K562 (cell line): ENCODE measurements around the gene NUP98. TPM values are rescaled to one million over a fixed set of nuclear protein-coding genes. Genes with fewer than 3 reads are reported as not detected.

Source experiments
- ATAC-seq: fragments of 200-7000 bp; cut with Tn5 transposase; 3 replicates; pipeline ENCODE4 v1.9.1; 2020; ENCODE audit warnings: moderate library complexity
- BruUV-seq: library from RNA; stranded (reverse); fragments of 400-500 nt; replicated peaks from 2 replicates; lab custom pipeline; 2021; lab: Mats Ljungman, UMichigan
- CTCF ChIA-PET: fragments of 300-600 bp; formaldehyde crosslinking; extraction: SDS; loops from one replicate; lab custom pipeline; 2021; ENCODE audit warnings: low intra/inter-chr PET ratio; lab: Yijun Ruan, JAX
- POLR2A ChIA-PET: fragments of 300-600, 350-650 bp; sonication (Branson Sonifier 250); formaldehyde crosslinking; extraction: SDS; loops from one replicate; lab custom pipeline; 2021; ENCODE audit warnings: antibody characterized with exemption, inconsistent platforms; lab: Yijun Ruan, JAX
- DNase-seq, 4 experiments: peaks; one replicate each; pipeline versions ENCODE4 v3.0.0 to v3.0.0-alpha.2; 2011 to 2018; ENCODE audit warnings: low spot score in 3 of 4, mixed read lengths in 3 of 4; ENCODE audit errors: extremely low read depth in 1 of 4
- FAIRE-seq: peaks from 2 replicates; lab custom pipeline; 2011; peaks lifted over from hg19 to GRCh38; lab: Jason Lieb, UNC
- H2AFZ ChIP-seq: 2 replicates; pipeline ENCODE4 v1.6.0; 2011; ENCODE audit warnings: low read depth, low read length, control low read depth, inconsistent platforms
- H3K27ac ChIP-seq: fragments of 200-600 bp; 3 replicates; pipeline ENCODE4 v1.8.0; 2011; ENCODE audit warnings: low read depth, mild to moderate bottlenecking, control low read depth, inconsistent platforms, low read length, moderate library complexity, mixed read lengths; ENCODE audit errors: extremely low read depth
- H3K27me3 ChIP-seq, 2 experiments: fragments of 300-600 bp in 1 of 2; 2 replicates in 1 of 2; 3 replicates in 1 of 2; pipeline versions ENCODE4 v1.6.0 to v1.8.0; 2011; ENCODE audit warnings: inconsistent platforms in 2 of 2, low read length in 2 of 2, mild to moderate bottlenecking in 1 of 2, mixed read lengths in 1 of 2, moderate library complexity in 1 of 2; ENCODE audit not compliant: control insufficient read depth in 2 of 2, insufficient read depth in 2 of 2
- H3K36me3 ChIP-seq: fragments of 300-600 bp; 3 replicates; pipeline ENCODE4 v1.8.0; 2011; ENCODE audit warnings: mild to moderate bottlenecking, low read length, inconsistent platforms; ENCODE audit not compliant: control insufficient read depth, insufficient read depth
- H3K4me1 ChIP-seq, 2 experiments: fragments of 200-600 bp in 1 of 2; replicated peaks in 1 of 2; 2 replicates in 1 of 2; 3 replicates in 1 of 2; pipeline versions ENCODE4 v1.5.1 to v1.8.0; 2011; ENCODE audit warnings: inconsistent platforms in 2 of 2, low read length in 2 of 2, mild to moderate bottlenecking in 1 of 2, mixed read lengths in 1 of 2, moderate library complexity in 1 of 2; ENCODE audit not compliant: control insufficient read depth in 2 of 2, insufficient read depth in 2 of 2
- H3K4me2 ChIP-seq: 2 replicates; pipeline ENCODE4 v1.6.1; 2011; ENCODE audit warnings: low read length, control low read depth, inconsistent platforms, mixed read lengths; ENCODE audit not compliant: insufficient read depth
- H3K4me3 ChIP-seq: fragments of 200-600 bp; sonication (generic), shearing (Covaris generic); 2 replicates; pipeline ENCODE4 v1.5.1; 2016; ENCODE audit warnings: control low read depth, inconsistent platforms
- H3K79me2 ChIP-seq: fragments of 200-600 bp; 3 replicates; pipeline ENCODE4 v1.8.0; 2011; ENCODE audit warnings: low read length, inconsistent platforms; ENCODE audit not compliant: control insufficient read depth, insufficient read depth
- H3K9ac ChIP-seq, 2 experiments: 2 replicates each; pipeline versions ENCODE4 v1.6.0 to v1.6.1; 2011; ENCODE audit warnings: low read depth in 2 of 2, low read length in 2 of 2, control low read depth in 1 of 2, inconsistent platforms in 1 of 2, mild to moderate bottlenecking in 1 of 2, mixed read lengths in 1 of 2; ENCODE audit not compliant: insufficient read depth in 1 of 2
- H3K9me1 ChIP-seq: one replicate; pipeline ENCODE4 v1.6.0; 2011; ENCODE audit warnings: inconsistent platforms, mild to moderate bottlenecking, low read length, moderate library complexity; ENCODE audit not compliant: control insufficient read depth, insufficient read depth
- H3K9me3 ChIP-seq: replicated peaks from 2 replicates; pipeline ENCODE4 v1.5.1; 2011; ENCODE audit warnings: low read depth, low read length, inconsistent platforms; ENCODE audit not compliant: control insufficient read depth, insufficient read depth
- H4K20me1 ChIP-seq: replicated peaks from 2 replicates; pipeline ENCODE4 v1.6.1; 2011; ENCODE audit warnings: low read length, inconsistent platforms, mixed read lengths; ENCODE audit not compliant: control insufficient read depth, insufficient read depth
- HDAC8 ChIP-seq: fragments of 450-650 bp; IDR thresholded peaks from 2 replicates; pipeline ENCODE4 v1.6.1; 2016; ENCODE audit warnings: mild to moderate bottlenecking, missing genetic modification characterization, moderate library complexity, missing compliant biosample characterization
- IFI16 ChIP-seq: fragments of 250-450 bp; sonication (Bioruptor Pico); IDR thresholded peaks from 2 replicates; pipeline ENCODE4 v2.1.2; 2022; ENCODE audit warnings: mild to moderate bottlenecking, inconsistent platforms
- NFE2L1 ChIP-seq: fragments of 450-650 bp; IDR thresholded peaks from 2 replicates; pipeline ENCODE4 v1.6.1; 2016; ENCODE audit warnings: missing genetic modification characterization, low read depth, mild to moderate bottlenecking, missing compliant biosample characterization, moderate library complexity, borderline replicate concordance
- POLR2A ChIP-seq: fragments of 450-650 bp; conservative IDR thresholded peaks from 2 replicates; pipeline ENCODE4 v1.6.1; 2016
- POLR2G ChIP-seq: fragments of 200-400 bp; formaldehyde crosslinking; IDR thresholded peaks from 2 replicates; pipeline ENCODE4 v1.6.1; 2017; ENCODE audit warnings: low read depth, mild to moderate bottlenecking, antibody characterized with exemption, low read length, moderate library complexity
- RBFOX2 ChIP-seq: fragments of 200-400 bp; formaldehyde crosslinking; IDR thresholded peaks from 2 replicates; pipeline ENCODE4 v1.6.1; 2017; ENCODE audit warnings: low read depth, mild to moderate bottlenecking, low read length, moderate library complexity
- RBM22 ChIP-seq: fragments of 200-400 bp; formaldehyde crosslinking; IDR thresholded peaks from 2 replicates; pipeline ENCODE4 v1.6.1; 2018; ENCODE audit warnings: low read length, low read depth; ENCODE audit not compliant: poor library complexity, severe bottlenecking
- SLC30A9 ChIP-seq: fragments of 250-450 bp; sonication (Bioruptor Pico); IDR thresholded peaks from 2 replicates; pipeline ENCODE4 v1.8.0; 2022; ENCODE audit warnings: mild to moderate bottlenecking, moderate library complexity
- U2AF1 ChIP-seq: fragments of 200-400 bp; formaldehyde crosslinking; optimal IDR thresholded peaks from 2 replicates; pipeline ENCODE3; 2017; ENCODE audit warnings: mild to moderate bottlenecking, low read depth, low read length, moderate library complexity
- ZNF263 ChIP-seq: sonication (generic); formaldehyde crosslinking; IDR thresholded peaks from 2 replicates; pipeline ENCODE4 v1.8.0; 2022; ENCODE audit warnings: mild to moderate bottlenecking, missing genetic modification reagents, borderline replicate concordance
- ZNF592 ChIP-seq: fragments of 450-650 bp; IDR thresholded peaks from 2 replicates; pipeline ENCODE4 v1.6.1; 2017; ENCODE audit warnings: antibody characterized with exemption, mild to moderate bottlenecking
- WGBS: fragments of 100-300 bp; shearing (Covaris generic); methylation state at CpG from one replicate; pipeline ENCODE4 v1.1.6; 2016; ENCODE audit warnings: low coverage, mixed read lengths; ENCODE audit not compliant: insufficient coverage; ENCODE audit errors: missing lambda C conversion rate; 5-methylcytosine and 5-hydroxymethylcytosine counted together
- in situ Hi-C: fragments of 300-500 bp; cut with MboI; formaldehyde crosslinking; loops from 4 replicates; pipeline ENCODE4 v1.15.0; 2018; ENCODE audit warnings: inconsistent platforms, mixed read lengths
- intact Hi-C: fragments of 100-400 bp; cut with micrococcal nuclease; formaldehyde crosslinking; loops from 2 replicates; pipeline ENCODE4 v1.14.2; 2022
- polyA plus RNA-seq, 8 experiments: library from polyadenylated mRNA; depleted of rRNA in 4 of 8; stranded (reverse) in 5 of 8; unstranded in 3 of 8; fragments of >200 nt; fragmentation: Nextera tagmentation in 2 of 8; fragmentation: Illumina TruSeq in 1 of 8; extraction: Ambion mirVana in 2 of 8; extraction: Trizol in 1 of 8; gene quantifications; 2 replicates each; pipeline versions ENCODE4 v1.2.1 to v1.2.3, GENCODE V29; 2011 to 2014; ENCODE audit warnings: inconsistent platforms in 1 of 8, missing spikeins in 1 of 8
- total RNA-seq, 7 experiments: library from RNA; depleted of rRNA in 6 of 7; stranded (reverse); fragments of >200 nt in 6 of 7; fragmentation: Illumina TruSeq in 2 of 7; extraction: Trizol in 2 of 7; gene quantifications; 2 replicates each; pipeline versions ENCODE4 v1.2.1 to v1.2.3, GENCODE V29; 2011 to 2021; ENCODE audit warnings: low replicate concordance in 1 of 7

NUP98 gene
- total and polyA plus RNA-seq, 9 of the 15 experiments (the other 6 are each of a cell fraction or from before 2014, with no cell fraction given), result 45.1 to 196 (median 130) TPM

GRCh38 chr11:3827434-3828186, 30.3 kb upstream of the NUP98 start:
- CTCF ChIA-PET, result no interaction called here
- in situ Hi-C loops, result no loop called here
- Histone ChIP-seq H3K27me3 (no peaks in the 10 kb centered on the region), H3K36me3 (peaks cover 89% of the 10 kb centered on the region), H2AFZ (no peak overlapping the region), H3K9ac (peak overlapping the region in 1 of 2 experiments; percentile 1; a peak in 1 of 4 replicates), H3K4me1 (peaks cover 42 to 45% of the 10 kb centered on the region in 2 experiments), H3K27ac (no peak overlapping the region; the same call in 2 of the 3 replicates), H3K4me2 (no peak overlapping the region), H3K79me2 (peaks cover 70% of the 10 kb centered on the region), H3K4me3 (no peak overlapping the region), H3K9me1 (peaks cover 5% of the 10 kb centered on the region), H3K9me3 (no peaks in the 10 kb centered on the region), H4K20me1 (no peaks in the 10 kb centered on the region)
- WGBS, result 92% methylated on average over 31 of the region's 35 CpGs
- FAIRE-seq, result no peak
- POLR2A ChIA-PET, result interaction anchor here (0.6 to 1.1 kb wide), 4 partner anchors 13 to 261 kb away, joined by 3 read pairs; no protein-coding TSS in a partner anchor
- TF ChIP-seq POLR2G (peak; percentile 81), NFE2L1 (tag) (no peak), RBFOX2 (peak; percentile 74), HDAC8 (no peak), SLC30A9 (CRISPR knock-in tag) (no peak), IFI16 (CRISPR knock-in tag) (no peak), POLR2A (0 out of 2 replicates have a peak, but pooled peaks have one; percentile 1), U2AF1 (no peak), RBM22 (peak; percentile 80), ZNF592 (peak; percentile 43; the same call in 1 of the 2 replicates), ZNF263 (CRISPR knock-in tag) (no peak)
- no peak for DNase-seq
- BruUV-seq, result TSS peak; percentile 46
- no peak for ATAC-seq
- intact Hi-C loops, result no loop called here
